OCI-LY3 (cell line): ENCODE results near the gene SGCB.

Source experiments
- CTCF ChIP-seq: fragments of 200-600, 300-600 bp; sonication (generic); IDR thresholded peaks from 2 replicates; pipeline ENCODE4 v1.5.1; 2014; ENCODE audit warnings: antibody characterized with exemption, low read length, low read depth
- EZH2phosphoT487 ChIP-seq: fragments of 200-600 bp; shearing (Covaris generic); IDR thresholded peaks from 2 replicates; pipeline ENCODE4 v1.6.1; 2018; ENCODE audit warnings: antibody characterized with exemption, mixed run types, low read depth

GRCh38 chr4:52045028-52045427, 6.9 kb upstream of the SGCB start:
- no peak for TF ChIP-seq CTCF
- TF ChIP-seq EZH2phosphoT487 = no peak
